Endodermal cell (in vitro differentiated cells): ENCODE measurements around the gene C1orf141. TPM values are rescaled to one million over a fixed set of nuclear protein-coding genes. Genes with fewer than 3 reads are reported as not detected.

Experiments
- DNase-seq: peaks from one replicate; pipeline ENCODE4 v3.0.0-alpha.2; 2017
- H3K27ac ChIP-seq: 2 replicates; pipeline ENCODE4 v1.5.1; 2013; ENCODE audit warnings: mild to moderate bottlenecking, low read depth, low read length, moderate library complexity
- H3K27me3 ChIP-seq: 2 replicates; pipeline ENCODE4 v1.6.1; 2013; ENCODE audit warnings: mild to moderate bottlenecking, low read length, moderate library complexity; ENCODE audit not compliant: insufficient read depth, control insufficient read depth, poor library complexity, severe bottlenecking
- H3K36me3 ChIP-seq: 2 replicates; pipeline ENCODE4 v1.7.0; 2013; ENCODE audit warnings: mild to moderate bottlenecking, low read length, moderate library complexity; ENCODE audit not compliant: control insufficient read depth, insufficient read depth
- H3K4me1 ChIP-seq: one replicate; pipeline ENCODE4 v1.7.0; 2013; ENCODE audit warnings: low read length; ENCODE audit not compliant: control insufficient read depth, insufficient read depth
- H3K4me3 ChIP-seq: 2 replicates; pipeline ENCODE4 v1.5.1; 2013; ENCODE audit warnings: mild to moderate bottlenecking, low read length, moderate library complexity
- H3K9ac ChIP-seq: 2 replicates; pipeline ENCODE4 v1.6.1; 2013; ENCODE audit warnings: mild to moderate bottlenecking, low read length, moderate library complexity; ENCODE audit not compliant: poor library complexity, severe bottlenecking; ENCODE audit errors: extremely low read depth
- H3K9me3 ChIP-seq: 2 replicates; pipeline ENCODE4 v1.6.1; 2013; ENCODE audit warnings: mild to moderate bottlenecking, low read length, moderate library complexity; ENCODE audit not compliant: control insufficient read depth
- H3K27ac Mint-ChIP-seq: 2 replicates; pipeline ENCODE4 v1.8.0; 2020; ENCODE audit warnings: mixed read lengths
- H3K27me3 Mint-ChIP-seq: 2 replicates; pipeline ENCODE4 v1.8.0; 2021; ENCODE audit warnings: mild to moderate bottlenecking, mixed read lengths; ENCODE audit not compliant: insufficient read depth
- H3K36me3 Mint-ChIP-seq: 2 replicates; pipeline ENCODE4 v1.8.0; 2020; ENCODE audit warnings: low read depth, mixed read lengths
- H3K4me1 Mint-ChIP-seq: 2 replicates; pipeline ENCODE4 v1.8.0; 2020; ENCODE audit warnings: mixed read lengths
- H3K4me3 Mint-ChIP-seq: 2 replicates; pipeline ENCODE4 v1.8.0; 2020; ENCODE audit warnings: mild to moderate bottlenecking, moderate library complexity, mixed read lengths
- H3K9me3 Mint-ChIP-seq: 2 replicates; pipeline ENCODE4 v1.8.0; 2020; ENCODE audit warnings: mild to moderate bottlenecking, mixed read lengths
- CTCF ChIP-seq: fragments of 200-600 bp; sonication (generic); conservative IDR thresholded peaks from 2 replicates; pipeline ENCODE4 v1.5.0; 2021; ENCODE audit warnings: antibody characterized with exemption, mild to moderate bottlenecking
- WGBS, 2 experiments: methylation state at CpG; one replicate each; pipeline versions ENCODE4 v1.1.5 to v1.1.7; 2013; ENCODE audit warnings: missing lambda C conversion rate in 2 of 2, mixed read lengths in 1 of 2; ENCODE audit not compliant: insufficient coverage in 1 of 2, insufficient read length in 1 of 2; 5-methylcytosine and 5-hydroxymethylcytosine counted together
- total RNA-seq, 2 donors: library from RNA; stranded (reverse); fragmentation: NEBNext Ultra II Directional in 1 of 2; extraction: Animal tissue kit (Norgen Biotek cat#: 25700) in 1 of 2; gene quantifications; 2 replicates in 1 of 2; 3 replicates in 1 of 2; pipeline ENCODE4 v1.2.1, GENCODE V29; 2021

The C1orf141 gene
- total RNA-seq, 2 donors from 2014 or later, result not detected

GRCh38 chr1:67089685-67090208 is 45.0 kb downstream of the C1orf141 start:
- Histone ChIP-seq H3K9me3 (peaks cover 11% of the 10 kb centered on the region), H3K4me1 (no peaks in the 10 kb centered on the region), H3K27ac (no peak overlapping the region), H3K9ac (no peak overlapping the region), H3K4me3 (no peak overlapping the region), H3K36me3 (no peaks in the 10 kb centered on the region), H3K27me3 (no peaks in the 10 kb centered on the region)
- no peaks in the 10 kb centered on the region for H3K4me1 Mint-ChIP-seq
- peaks cover 11% of the 10 kb centered on the region for H3K9me3 Mint-ChIP-seq
- no peak for DNase-seq
- H3K27ac Mint-ChIP-seq, result no peak overlapping the region
- H3K27me3 Mint-ChIP-seq, result no peaks in the 10 kb centered on the region
- no peak for TF ChIP-seq CTCF
- H3K4me3 Mint-ChIP-seq, result no peak overlapping the region
- H3K36me3 Mint-ChIP-seq, result no peaks in the 10 kb centered on the region
- WGBS, 2 experiments, result 86 to 97% methylated on average over 1 of the region's 1 CpG

- Histone ChIP-seq H3K9me3 (peaks cover 11% of the 10 kb centered on the region), H3K36me3 (no peaks in the 10 kb centered on the region), H3K4me1 (no peaks in the 10 kb centered on the region), H3K27me3 (no peaks in the 10 kb centered on the region), H3K4me3 (no peak overlapping the region), H3K9ac (no peak overlapping the region), H3K27ac (no peak overlapping the region)
- Mint-ChIP-seq H3K4me3 (no peak overlapping the region), H3K27ac (no peak overlapping the region), H3K36me3 (no peaks in the 10 kb centered on the region), H3K9me3 (peaks cover 12% of the 10 kb centered on the region), H3K4me1 (no peaks in the 10 kb centered on the region), H3K27me3 (no peaks in the 10 kb centered on the region)
- no peak for TF ChIP-seq CTCF
- WGBS, 2 experiments, result 94% methylated on average over 1 of the region's 1 CpG; no CpG with 5 or more reads in 1 of the 2 experiments
- no peak for DNase-seq
Measured at GRCh38 chr1:67088440-67088839, 46.3 kb downstream of the C1orf141 start.

- no peaks in the 10 kb centered on the region for H3K4me1 ChIP-seq
- H3K9ac ChIP-seq, result no peak overlapping the region
- H3K9me3 ChIP-seq, result peaks cover 11% of the 10 kb centered on the region
- no peaks in the 10 kb centered on the region for H3K4me1 Mint-ChIP-seq
- H3K4me3 ChIP-seq, result no peak overlapping the region
- H3K36me3 ChIP-seq, result no peaks in the 10 kb centered on the region
- peaks cover 12% of the 10 kb centered on the region for H3K9me3 Mint-ChIP-seq
- WGBS, 2 experiments, result 42 to 50% methylated on average over 2 of the region's 2 CpGs
- DNase-seq, result no peak
- no peak overlapping the region for H3K27ac Mint-ChIP-seq
- H3K27me3 ChIP-seq, result no peaks in the 10 kb centered on the region
- no peak overlapping the region for H3K27ac ChIP-seq
- TF ChIP-seq CTCF, result no peak
- H3K4me3 Mint-ChIP-seq, result no peak overlapping the region
- no peaks in the 10 kb centered on the region for H3K36me3 Mint-ChIP-seq
- H3K27me3 Mint-ChIP-seq, result no peaks in the 10 kb centered on the region
Measured at GRCh38 chr1:67085326-67085725, 49.4 kb downstream of the C1orf141 start.
